ENCODE data around the gene HDAC9.

Gene HDAC9

DNA sequence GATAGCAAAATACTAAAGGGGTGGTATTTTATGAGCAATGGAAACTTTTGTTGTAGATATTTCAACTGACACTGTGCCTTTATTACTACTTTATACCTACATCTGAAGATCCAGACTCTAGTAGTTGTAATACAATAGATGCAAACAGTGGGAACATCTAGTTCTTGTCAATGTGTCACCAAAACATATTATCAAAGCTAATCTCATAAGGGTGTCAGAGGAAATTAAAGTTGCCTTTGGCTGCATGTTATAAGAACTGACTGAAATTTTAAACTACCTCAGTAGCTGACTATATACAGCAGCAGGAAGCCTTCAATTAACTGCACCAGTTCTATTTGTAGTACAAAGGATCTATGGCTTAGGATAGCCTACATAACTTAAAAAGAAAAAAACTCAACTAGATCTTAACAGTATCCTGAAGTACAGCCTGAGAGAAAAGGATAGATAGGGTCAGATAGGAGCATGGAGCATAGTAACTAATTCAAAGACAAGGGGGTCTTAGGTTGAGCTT, 30.9 kb downstream of the HDAC9 start:
- DNase-seq (ENCODE audit: low spot score): no peak

DNA sequence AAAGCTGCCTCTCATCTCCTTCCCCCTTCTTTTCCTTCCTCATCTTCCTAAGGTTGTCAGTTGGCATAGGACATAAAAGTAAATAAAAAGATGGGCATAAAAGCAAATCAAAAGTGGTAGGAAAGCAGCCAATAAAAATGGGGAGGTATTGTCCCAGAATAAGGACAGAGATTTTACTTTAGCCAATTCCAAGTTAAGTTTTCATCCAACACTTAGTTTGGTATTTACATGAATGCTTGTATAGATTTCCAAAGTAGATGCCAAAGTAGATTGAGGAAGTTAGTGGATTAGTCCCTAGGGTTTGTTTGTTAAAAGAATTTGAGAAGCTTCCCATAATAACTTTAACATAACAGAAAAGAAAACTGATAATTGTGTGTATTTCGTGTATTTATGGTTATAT, 33.7 kb downstream of the HDAC9 start:
- no peak for DNase-seq (ENCODE audit: low spot score)

GRCh38 chr7:18530224-18531179, 35.0 kb downstream of the HDAC9 start:
- peak; percentile 57 for DNase-seq (ENCODE audit: low spot score)

- DNase-seq (ENCODE audit: low spot score): no peak
Observed at GRCh38 chr7:18531539-18531938, 36.0 kb downstream of the HDAC9 start.

DNA sequence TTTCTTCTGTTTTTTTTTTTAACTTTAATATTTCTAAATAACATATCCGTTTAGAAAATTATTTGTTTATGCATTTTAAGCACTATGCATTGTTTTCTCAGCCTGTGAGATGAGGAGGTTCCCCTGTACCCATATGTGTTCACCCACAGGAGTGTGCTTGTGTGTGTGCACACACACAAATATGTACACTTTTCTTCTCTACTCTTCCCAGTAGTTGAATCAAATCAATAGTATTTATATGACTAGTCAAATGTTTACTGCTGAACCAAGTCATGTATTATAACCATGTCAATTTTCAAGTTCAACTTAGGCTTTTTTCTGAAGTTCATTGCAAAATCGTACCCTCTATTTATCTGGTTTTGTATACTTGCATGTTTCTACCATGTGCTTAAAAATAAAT, 37.3 kb downstream of the HDAC9 start:
- no peak for DNase-seq (ENCODE audit: low spot score)

DNA sequence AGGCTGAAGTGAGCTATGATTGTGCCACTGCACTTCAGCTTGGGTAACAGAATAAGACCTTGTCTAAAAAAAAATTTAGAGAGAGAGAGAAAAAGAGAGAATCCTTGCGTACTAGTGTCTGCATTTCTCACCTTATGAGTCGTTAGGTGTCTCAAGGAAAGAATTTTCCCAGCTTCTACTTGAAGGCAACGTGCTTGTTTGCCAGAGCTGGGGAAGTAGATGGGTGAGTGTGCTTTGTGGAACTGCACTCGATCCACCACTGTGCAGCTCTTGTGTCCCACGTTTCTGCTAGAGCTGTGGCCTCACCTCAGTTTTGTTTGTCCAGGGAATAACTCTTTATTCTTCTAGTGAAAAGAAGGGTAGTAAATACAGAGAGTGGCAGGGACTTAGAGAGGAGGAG, 38.9 kb downstream of the HDAC9 start:
- peak; percentile 64 for DNase-seq (ENCODE audit: low spot score)

GRCh38 chr7:18535810-18536415, 40.4 kb downstream of the HDAC9 start:
- DNase-seq (ENCODE audit: low spot score): peak; percentile 72

GRCh38 chr7:18536486-18536885, 40.9 kb downstream of the HDAC9 start:
- no peak for DNase-seq (ENCODE audit: low spot score)

- no peak for DNase-seq (ENCODE audit: low spot score)
Observed at GRCh38 chr7:18538554-18539250, 43.2 kb downstream of the HDAC9 start.

- DNase-seq (ENCODE audit: low spot score): no peak
Observed at GRCh38 chr7:18540396-18540795, 44.8 kb downstream of the HDAC9 start.

GRCh38 chr7:18541181-18541870, 45.8 kb downstream of the HDAC9 start:
- DNase-seq (ENCODE audit: low spot score): peak; percentile 84

- DNase-seq (ENCODE audit: low spot score): no peak
Observed at GRCh38 chr7:18541871-18542212, 46.3 kb downstream of the HDAC9 start.

GRCh38 chr7:18546576-18546975, 51.0 kb downstream of the HDAC9 start:
- no peak for DNase-seq (ENCODE audit: low spot score)

DNA sequence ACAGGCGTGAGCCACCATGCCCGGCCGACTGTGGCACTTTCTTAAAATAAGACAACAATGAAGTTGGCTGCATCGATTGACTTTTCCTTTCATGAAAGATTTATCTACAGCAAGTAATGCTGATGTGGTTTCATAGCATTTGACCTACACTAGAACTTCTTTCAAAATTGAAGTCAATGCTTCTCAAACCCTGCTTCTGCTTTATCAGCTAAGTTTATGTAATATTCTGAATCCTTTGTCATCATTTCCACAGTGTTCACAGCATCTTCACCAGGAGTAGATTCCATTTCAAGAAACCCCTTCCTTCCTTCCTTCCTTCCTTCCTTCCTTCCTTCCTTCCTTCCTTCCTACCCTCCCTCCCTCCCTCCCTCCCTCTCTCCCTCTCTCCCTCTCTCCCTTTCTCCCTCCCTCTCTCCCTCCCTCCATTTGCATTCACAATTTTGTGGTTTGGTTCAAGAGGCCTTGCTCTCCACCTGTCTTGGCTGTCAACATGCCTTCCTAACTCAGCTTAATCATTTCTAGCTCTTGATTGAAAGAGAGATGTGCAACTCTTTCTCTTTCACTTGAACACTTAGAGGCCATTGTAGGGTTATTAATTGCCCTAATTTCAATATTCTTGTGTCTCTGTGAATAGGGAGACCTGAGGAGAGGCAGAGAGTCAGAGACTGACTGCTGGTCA, 52.1 kb downstream of the HDAC9 start:
- DNase-seq (ENCODE audit: low spot score): no peak

DNA sequence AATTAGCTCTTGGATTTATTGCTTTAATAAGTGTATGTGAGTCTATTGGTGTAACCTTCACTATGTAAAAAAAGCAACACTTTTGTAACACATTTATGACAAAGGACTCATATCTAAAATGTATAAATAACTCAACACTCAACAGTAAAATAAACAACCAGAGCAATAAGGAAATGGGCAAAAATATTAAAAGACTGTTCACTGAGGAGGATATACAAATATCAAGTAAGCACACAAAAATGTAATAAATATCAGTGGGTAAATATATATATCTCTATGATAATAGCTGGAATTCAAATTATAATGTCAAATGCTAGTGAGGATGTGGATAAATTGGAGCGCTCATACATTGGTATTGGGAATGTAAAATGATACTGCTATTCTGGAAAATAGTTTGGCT, 53.0 kb downstream of the HDAC9 start:
- no peak for DNase-seq (ENCODE audit: low spot score)

- no peak for DNase-seq (ENCODE audit: low spot score)
Observed at GRCh38 chr7:18550574-18550973, 55.0 kb downstream of the HDAC9 start.

DNA sequence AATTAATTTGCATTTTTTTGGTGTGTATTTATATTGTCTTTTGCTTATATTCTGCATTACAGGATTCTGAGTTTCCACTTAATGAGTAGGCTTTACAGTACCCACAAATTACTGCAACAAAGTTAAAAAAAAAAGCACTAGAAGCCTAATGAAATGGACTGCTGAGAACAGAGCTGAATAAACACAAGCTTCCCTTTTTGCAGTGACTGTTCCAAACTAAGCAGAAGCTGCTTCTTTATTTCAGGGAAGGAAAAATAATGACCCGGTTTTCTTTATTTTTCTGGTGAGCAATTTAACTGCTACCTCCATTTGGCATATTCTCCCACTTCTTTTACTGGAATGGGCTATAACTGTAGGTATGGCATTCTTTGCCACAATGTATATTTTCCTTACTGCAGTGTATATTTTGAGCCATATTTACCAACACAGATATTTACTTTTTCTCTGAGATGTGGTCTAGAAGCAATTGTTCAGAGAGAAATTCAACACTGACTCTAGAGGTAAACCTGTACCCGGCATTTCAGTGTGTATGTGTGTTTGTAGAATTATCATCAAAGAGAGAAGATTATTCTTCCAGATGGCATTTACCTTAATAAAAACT, 56.9 kb downstream of the HDAC9 start:
- no peak for DNase-seq (ENCODE audit: low spot score)

- DNase-seq (ENCODE audit: low spot score): no peak
Observed at GRCh38 chr7:18552943-18553604, 57.5 kb downstream of the HDAC9 start.

DNA sequence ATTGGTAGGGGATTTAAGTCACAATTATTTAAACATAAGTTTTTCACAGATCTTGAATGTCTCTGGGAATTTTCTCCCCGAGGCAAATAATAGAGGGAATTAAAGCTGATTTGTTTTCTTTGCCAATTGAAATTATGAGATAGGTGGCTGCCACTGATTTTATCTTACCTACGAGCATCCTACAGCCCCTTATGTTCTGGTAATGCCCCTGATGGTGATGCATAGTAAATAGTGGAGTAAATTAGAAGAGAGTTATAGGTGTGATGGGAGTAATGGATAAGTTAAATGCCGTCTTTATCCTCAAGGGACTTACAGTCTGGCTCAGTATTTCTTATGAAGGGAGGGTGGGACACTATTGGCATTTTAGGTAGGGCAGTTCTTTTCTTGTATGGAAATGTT, 58.1 kb downstream of the HDAC9 start:
- DNase-seq (ENCODE audit: low spot score): no peak

DNA sequence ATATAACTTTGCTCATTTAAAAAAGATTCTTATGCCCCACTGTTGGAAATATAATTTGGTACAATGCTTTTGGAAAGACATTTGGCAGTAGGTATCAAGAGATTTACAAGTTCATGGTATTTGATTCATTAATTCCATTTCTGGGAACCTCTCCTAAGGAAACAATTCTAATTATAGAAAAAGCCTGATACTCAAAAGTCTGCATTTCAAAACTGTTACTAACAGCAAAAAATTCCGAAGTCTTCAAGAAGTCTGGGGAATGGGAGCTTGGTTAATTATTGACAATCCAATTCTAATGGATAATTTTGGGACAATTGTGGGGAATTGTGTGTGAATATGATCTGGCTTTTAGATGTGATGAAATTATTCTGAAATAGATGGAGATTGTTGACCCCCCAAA, 59.6 kb downstream of the HDAC9 start:
- DNase-seq (ENCODE audit: low spot score): peak; percentile 55

GRCh38 chr7:18555968-18556367, 60.4 kb downstream of the HDAC9 start:
- peak; percentile 36 for DNase-seq (ENCODE audit: low spot score)

Data from kidney tubule cell (primary cell).